ENCODE results near the gene CTSG. TPM values are rescaled to one million over a fixed set of nuclear protein-coding genes. Genes with fewer than 3 reads are reported as not detected.
A peak's percentile ranks its signal among the peaks of the same experiment; 100 is the strongest.
"Not testable (repeated sequence)": the region's sequence is repeated elsewhere in the genome, so short reads cannot be mapped to it uniquely, and the experiment has no call there.

The CTSG gene
- total RNA-seq, result not detected

GRCh38 chr14:24576182-24576581 is at the start of gene CTSG:
CTSG (minus strand) TSS chr14:24576250; CDS start chr14:24576223, 27 bp downstream.
- no peaks in the 10 kb centered on the region for H3K4me1 Mint-ChIP-seq (ENCODE audit: low read depth)
- no peak within 1 kb of the TSS for H3K4me3 Mint-ChIP-seq
- no peaks in the 10 kb centered on the region for H3K36me3 Mint-ChIP-seq (ENCODE audit: insufficient read depth)
- H3K9me3 Mint-ChIP-seq, result no peaks in the 10 kb centered on the region
- ATAC-seq (no peak), DNase-seq (no peak)
- H3K27me3 Mint-ChIP-seq (ENCODE audit: low read depth), result no peaks in the 10 kb centered on the region

- ATAC-seq (no peak), DNase-seq (no peak)
- Mint-ChIP-seq H3K27me3 (ENCODE audit: low read depth) (no peaks in the 10 kb centered on the region), H3K4me3 (no peak overlapping the region), H3K4me1 (ENCODE audit: low read depth) (peaks cover 29% of the 10 kb centered on the region), H3K36me3 (ENCODE audit: insufficient read depth) (no peaks in the 10 kb centered on the region), H3K9me3 (no peaks in the 10 kb centered on the region)
These were observed 37.7 kb upstream of the CTSG start for GRCh38 chr14:24613747-24614146.

GRCh38 chr14:24613241-24613640 is 37.2 kb upstream of the CTSG start:
- H3K36me3 Mint-ChIP-seq (ENCODE audit: insufficient read depth), result no peaks in the 10 kb centered on the region
- H3K9me3 Mint-ChIP-seq, result no peaks in the 10 kb centered on the region
- DNase-seq (no peak), ATAC-seq (no peak)
- peaks cover 33% of the 10 kb centered on the region for H3K4me1 Mint-ChIP-seq (ENCODE audit: low read depth)
- H3K4me3 Mint-ChIP-seq, result no peak overlapping the region
- no peaks in the 10 kb centered on the region for H3K27me3 Mint-ChIP-seq (ENCODE audit: low read depth)

- Mint-ChIP-seq H3K36me3 (ENCODE audit: insufficient read depth) (no peaks in the 10 kb centered on the region), H3K4me3 (no peak overlapping the region), H3K9me3 (no peaks in the 10 kb centered on the region), H3K4me1 (ENCODE audit: low read depth) (peaks cover 41% of the 10 kb centered on the region), H3K27me3 (ENCODE audit: low read depth) (no peaks in the 10 kb centered on the region)
- DNase-seq, result no peak
- no peak for ATAC-seq
These were observed 36.1 kb upstream of the CTSG start for GRCh38 chr14:24612196-24612595.

- Mint-ChIP-seq H3K4me3 (peak within 1 kb of the TSS; percentile 70), H3K36me3 (ENCODE audit: insufficient read depth) (no peaks in the 10 kb centered on the region), H3K27me3 (ENCODE audit: low read depth) (no peaks in the 10 kb centered on the region), H3K4me1 (ENCODE audit: low read depth) (peaks cover 55% of the 10 kb centered on the region), H3K9me3 (no peaks in the 10 kb centered on the region)
- DNase-seq, result no peak
- peak; percentile 89 to 93 for ATAC-seq
These were observed 33.8 kb upstream of the CTSG start, which contains the start of gene GZMH for GRCh38 chr14:24609655-24610344. GZMH (minus strand) TSS chr14:24609685; CDS start chr14:24609613, 72 bp downstream.

- no peaks in the 10 kb centered on the region for H3K36me3 Mint-ChIP-seq (ENCODE audit: insufficient read depth)
- ATAC-seq (no peak), DNase-seq (no peak)
- H3K9me3 Mint-ChIP-seq, result no peaks in the 10 kb centered on the region
- peak overlapping the region; percentile 70 for H3K4me3 Mint-ChIP-seq
- H3K4me1 Mint-ChIP-seq (ENCODE audit: low read depth), result peaks cover 48% of the 10 kb centered on the region
- no peaks in the 10 kb centered on the region for H3K27me3 Mint-ChIP-seq (ENCODE audit: low read depth)
These were observed 31.8 kb upstream of the CTSG start for GRCh38 chr14:24607635-24608514.

GRCh38 chr14:24607081-24607480 is 31.0 kb upstream of the CTSG start:
- Mint-ChIP-seq H3K36me3 (ENCODE audit: insufficient read depth) (no peaks in the 10 kb centered on the region), H3K27me3 (ENCODE audit: low read depth) (no peaks in the 10 kb centered on the region), H3K4me3 (peak overlapping the region; percentile 70), H3K9me3 (no peaks in the 10 kb centered on the region), H3K4me1 (ENCODE audit: low read depth) (peaks cover 41% of the 10 kb centered on the region)
- ATAC-seq (no peak), DNase-seq (no peak)

- ATAC-seq (no peak), DNase-seq (no peak)
- Mint-ChIP-seq H3K4me3 (peak overlapping the region; percentile 70), H3K27me3 (ENCODE audit: low read depth) (no peaks in the 10 kb centered on the region), H3K36me3 (ENCODE audit: insufficient read depth) (no peaks in the 10 kb centered on the region), H3K9me3 (no peaks in the 10 kb centered on the region), H3K4me1 (ENCODE audit: low read depth) (peaks cover 40% of the 10 kb centered on the region)
These were observed 30.2 kb upstream of the CTSG start for GRCh38 chr14:24606297-24606696.

GRCh38 chr14:24605435-24606190 is 29.6 kb upstream of the CTSG start:
- ATAC-seq (peak; percentile 72), DNase-seq (peak; percentile 66)
- no peaks in the 10 kb centered on the region for H3K9me3 Mint-ChIP-seq
- H3K4me3 Mint-ChIP-seq, result peak overlapping the region; percentile 17
- H3K36me3 Mint-ChIP-seq (ENCODE audit: insufficient read depth), result no peaks in the 10 kb centered on the region
- H3K27me3 Mint-ChIP-seq (ENCODE audit: low read depth), result no peaks in the 10 kb centered on the region
- peaks cover 40% of the 10 kb centered on the region for H3K4me1 Mint-ChIP-seq (ENCODE audit: low read depth)

GRCh38 chr14:24597403-24597802 is 21.4 kb upstream of the CTSG start:
- Mint-ChIP-seq H3K9me3 (peaks cover 26% of the 10 kb centered on the region), H3K4me1 (ENCODE audit: low read depth) (no peaks in the 10 kb centered on the region), H3K36me3 (ENCODE audit: insufficient read depth) (peaks cover 5% of the 10 kb centered on the region), H3K27me3 (ENCODE audit: low read depth) (peaks cover 8% of the 10 kb centered on the region), H3K4me3 (no peak overlapping the region)
- no peak for DNase-seq
- no peak for ATAC-seq

GRCh38 chr14:24595073-24595808 is 19.2 kb upstream of the CTSG start:
- Mint-ChIP-seq H3K9me3 (peaks cover 26% of the 10 kb centered on the region), H3K27me3 (ENCODE audit: low read depth) (peaks cover 15% of the 10 kb centered on the region), H3K4me1 (ENCODE audit: low read depth) (no peaks in the 10 kb centered on the region), H3K4me3 (no peak overlapping the region), H3K36me3 (ENCODE audit: insufficient read depth) (peaks cover 5% of the 10 kb centered on the region)
- ATAC-seq, result no peak
- DNase-seq, result no peak

GRCh38 chr14:24591004-24591403 is 15.0 kb upstream of the CTSG start:
- H3K36me3 Mint-ChIP-seq (ENCODE audit: insufficient read depth); ATAC-seq; H3K4me3 Mint-ChIP-seq; H3K4me1 Mint-ChIP-seq (ENCODE audit: low read depth); DNase-seq: not testable (repeated sequence)
- H3K27me3 Mint-ChIP-seq (ENCODE audit: low read depth), result peaks cover 16% of the 10 kb centered on the region
- peaks cover 17% of the 10 kb centered on the region for H3K9me3 Mint-ChIP-seq

GRCh38 chr14:24584402-24584801 is 8.4 kb upstream of the CTSG start:
- not testable (repeated sequence) for ATAC-seq; H3K27me3 Mint-ChIP-seq (ENCODE audit: low read depth); H3K36me3 Mint-ChIP-seq (ENCODE audit: insufficient read depth); H3K4me3 Mint-ChIP-seq; H3K4me1 Mint-ChIP-seq (ENCODE audit: low read depth); DNase-seq
- H3K9me3 Mint-ChIP-seq, result peaks cover 15% of the 10 kb centered on the region

GRCh38 chr14:24578558-24578957 is 2.5 kb upstream of the CTSG start:
- no peaks in the 10 kb centered on the region for H3K27me3 Mint-ChIP-seq (ENCODE audit: low read depth)
- ATAC-seq, result no peak
- H3K36me3 Mint-ChIP-seq (ENCODE audit: insufficient read depth), result no peaks in the 10 kb centered on the region

More at GRCh38 chr14:24578558-24578957, 2.5 kb upstream of the CTSG start:
- H3K4me1 Mint-ChIP-seq (ENCODE audit: low read depth), result no peaks in the 10 kb centered on the region
- H3K4me3 Mint-ChIP-seq, result no peak overlapping the region
- H3K9me3 Mint-ChIP-seq, result no peaks in the 10 kb centered on the region
- no peak for DNase-seq

Data from activated T-cell treated with anti-CD3 and anti-CD28 coated beads, Interleukin-2, amount 50 U/mL, for 4 hours (primary cell).